GM19328 (cell line): ENCODE measurements around the gene PRDX3.

Source experiments
- ATAC-seq: cut with Tn5 transposase; IDR thresholded peaks from one replicate; pipeline ENCODE4 v1.9.1; 2021; ENCODE audit warnings: mild to moderate bottlenecking, moderate library complexity; ENCODE audit not compliant: unreplicated experiment

PRDX3 gene

GRCh38 chr10:119131512-119132240 is 46.9 kb downstream of the PRDX3 start:
- no peak for ATAC-seq

GRCh38 chr10:119129721-119130120 is 48.9 kb downstream of the PRDX3 start:
- no peak for ATAC-seq

GRCh38 chr10:119125942-119126341 is 52.7 kb downstream of the PRDX3 start:
- no peak for ATAC-seq

- no peak for ATAC-seq
Observed at GRCh38 chr10:119120875-119121274, 57.7 kb downstream of the PRDX3 start.

GRCh38 chr10:119120413-119120867 is 58.2 kb downstream of the PRDX3 start:
- ATAC-seq, result peak; percentile 93

- ATAC-seq, result no peak
Observed at GRCh38 chr10:119119400-119119799, 59.2 kb downstream of the PRDX3 start.

GRCh38 chr10:119118231-119118630 is 60.4 kb downstream of the PRDX3 start:
- no peak for ATAC-seq
